Stimulated activated naive CD8-positive, alpha-beta T cell treated with anti-CD3 and anti-CD28 coated beads, Interleukin-15, amount 100 ng/mL, for 72 hours (primary cell): ENCODE results near the gene ZNF775.

ENCODE experiments used
- ATAC-seq: fragments of 150-1000 bp; cut with Tn5 transposase; 2 replicates; pipeline ENCODE4 v1.10.0; 2021; ENCODE audit warnings: mild to moderate bottlenecking, moderate library complexity
- DNase-seq, 2 donors: peaks; one replicate each; pipeline ENCODE4 v3.0.0; 2021 to 2022
- H3K27ac Mint-ChIP-seq, 2 donors: one replicate each; pipeline ENCODE4 v1.8.0; 2022; ENCODE audit warnings: mild to moderate bottlenecking in 2 of 2, mixed read lengths in 2 of 2, moderate library complexity in 2 of 2
- H3K27me3 Mint-ChIP-seq: one replicate; pipeline ENCODE4 v1.8.0; 2022; ENCODE audit warnings: mixed read lengths
- H3K4me1 Mint-ChIP-seq: one replicate; pipeline ENCODE4 v1.8.0; 2022; ENCODE audit warnings: mild to moderate bottlenecking, mixed read lengths
- H3K4me3 Mint-ChIP-seq, 2 donors: one replicate each; pipeline ENCODE4 v1.8.0; 2022; ENCODE audit warnings: mild to moderate bottlenecking in 2 of 2, mixed read lengths in 2 of 2, moderate library complexity in 1 of 2
- H3K9me3 Mint-ChIP-seq, 2 donors: one replicate each; pipeline ENCODE4 v1.8.0; 2022; ENCODE audit warnings: mixed read lengths in 2 of 2

Gene ZNF775

GRCh38 chr7:150405584-150406311, 26.6 kb downstream of the ZNF775 start:
- Mint-ChIP-seq H3K4me1 (peaks cover 68% of the 10 kb centered on the region), H3K9me3 (no peaks in the 10 kb centered on the region), H3K27ac (peak overlapping the region; percentile 92), H3K4me3 (peak overlapping the region; percentile 84 to 96), H3K27me3 (no peaks in the 10 kb centered on the region)
- DNase-seq: peak; percentile 55 to 60
- ATAC-seq: peak; percentile 39

GRCh38 chr7:150406312-150406566, 27.1 kb downstream of the ZNF775 start:
- peak overlapping the region; percentile 92 for H3K27ac Mint-ChIP-seq
- ATAC-seq (no peak), DNase-seq (no peak)

GRCh38 chr7:150406567-150407421, 27.7 kb downstream of the ZNF775 start:
- ATAC-seq: peak; percentile 67
- H3K4me3 Mint-ChIP-seq: peak overlapping the region; percentile 84 to 96
- H3K27me3 Mint-ChIP-seq: no peaks in the 10 kb centered on the region
- H3K9me3 Mint-ChIP-seq: no peaks in the 10 kb centered on the region
- peak overlapping the region; percentile 92 for H3K27ac Mint-ChIP-seq
- peak; percentile 36 to 50 for DNase-seq
- peaks cover 58% of the 10 kb centered on the region for H3K4me1 Mint-ChIP-seq

More at GRCh38 chr7:150406312-150406566, 27.1 kb downstream of the ZNF775 start:
- peak overlapping the region; percentile 84 to 96 for H3K4me3 Mint-ChIP-seq
- no peaks in the 10 kb centered on the region for H3K27me3 Mint-ChIP-seq
- peaks cover 63% of the 10 kb centered on the region for H3K4me1 Mint-ChIP-seq
- no peaks in the 10 kb centered on the region for H3K9me3 Mint-ChIP-seq

GRCh38 chr7:150407588-150408392, 28.7 kb downstream of the ZNF775 start:
- Mint-ChIP-seq H3K27ac (no peak overlapping the region), H3K9me3 (no peaks in the 10 kb centered on the region), H3K27me3 (no peaks in the 10 kb centered on the region), H3K4me3 (no peak overlapping the region), H3K4me1 (peaks cover 48% of the 10 kb centered on the region)
- ATAC-seq (no peak), DNase-seq (no peak)

GRCh38 chr7:150408393-150409299, 29.5 kb downstream of the ZNF775 start:
- no peak for ATAC-seq
- H3K27ac Mint-ChIP-seq: peak overlapping the region; percentile 12 to 69
- DNase-seq: no peak
- peaks cover 39% of the 10 kb centered on the region for H3K4me1 Mint-ChIP-seq
- H3K27me3 Mint-ChIP-seq: no peaks in the 10 kb centered on the region
- H3K4me3 Mint-ChIP-seq: no peak overlapping the region
- H3K9me3 Mint-ChIP-seq: no peaks in the 10 kb centered on the region

- no peak for ATAC-seq
- H3K27ac Mint-ChIP-seq: peak overlapping the region in 1 of 2 donors; percentile 69
- no peaks in the 10 kb centered on the region for H3K9me3 Mint-ChIP-seq
- H3K27me3 Mint-ChIP-seq: no peaks in the 10 kb centered on the region
- H3K4me3 Mint-ChIP-seq: no peak overlapping the region
- DNase-seq: no peak
- H3K4me1 Mint-ChIP-seq: peaks cover 33% of the 10 kb centered on the region
These were observed 30.3 kb downstream of the ZNF775 start for GRCh38 chr7:150409300-150410030.

- no peaks in the 10 kb centered on the region for H3K9me3 Mint-ChIP-seq
- no peak overlapping the region for H3K27ac Mint-ChIP-seq
These were observed 31.0 kb downstream of the ZNF775 start for GRCh38 chr7:150410131-150410530.

GRCh38 chr7:150410680-150411346, 31.7 kb downstream of the ZNF775 start:
- no peak overlapping the region for H3K4me3 Mint-ChIP-seq
- DNase-seq (no peak), ATAC-seq (no peak)
- H3K27me3 Mint-ChIP-seq: no peaks in the 10 kb centered on the region
- H3K9me3 Mint-ChIP-seq: no peaks in the 10 kb centered on the region
- peak overlapping the region in 1 of 2 donors; percentile 52 for H3K27ac Mint-ChIP-seq
- H3K4me1 Mint-ChIP-seq: peaks cover 30% of the 10 kb centered on the region

More at GRCh38 chr7:150410131-150410530, 31.0 kb downstream of the ZNF775 start:
- no peak overlapping the region for H3K4me3 Mint-ChIP-seq
- no peaks in the 10 kb centered on the region for H3K27me3 Mint-ChIP-seq
- no peak for DNase-seq
- H3K4me1 Mint-ChIP-seq: peaks cover 34% of the 10 kb centered on the region
- no peak for ATAC-seq

GRCh38 chr7:150411606-150412005, 32.5 kb downstream of the ZNF775 start:
- no peak overlapping the region for H3K4me3 Mint-ChIP-seq
- no peaks in the 10 kb centered on the region for H3K9me3 Mint-ChIP-seq
- no peaks in the 10 kb centered on the region for H3K27me3 Mint-ChIP-seq
- peaks cover 22% of the 10 kb centered on the region for H3K4me1 Mint-ChIP-seq
- ATAC-seq: no peak
- peak overlapping the region in 1 of 2 donors; percentile 2 for H3K27ac Mint-ChIP-seq
- DNase-seq: no peak

GRCh38 chr7:150412016-150412415, 32.9 kb downstream of the ZNF775 start:
- Mint-ChIP-seq H3K27ac (no peak overlapping the region), H3K27me3 (no peaks in the 10 kb centered on the region), H3K4me3 (no peak overlapping the region), H3K9me3 (no peaks in the 10 kb centered on the region), H3K4me1 (peaks cover 18% of the 10 kb centered on the region)
- no peak for ATAC-seq
- DNase-seq: no peak

GRCh38 chr7:150412518-150413488, 33.7 kb downstream of the ZNF775 start:
- Mint-ChIP-seq H3K4me3 (no peak overlapping the region), H3K4me1 (peaks cover 14% of the 10 kb centered on the region), H3K27me3 (no peaks in the 10 kb centered on the region), H3K27ac (peak overlapping the region in 1 of 2 donors; percentile 77), H3K9me3 (no peaks in the 10 kb centered on the region)
- DNase-seq (no peak), ATAC-seq (no peak)

- H3K4me1 Mint-ChIP-seq: peaks cover 11% of the 10 kb centered on the region
- H3K9me3 Mint-ChIP-seq: no peaks in the 10 kb centered on the region
- DNase-seq (no peak), ATAC-seq (no peak)
- H3K4me3 Mint-ChIP-seq: no peak overlapping the region
- no peaks in the 10 kb centered on the region for H3K27me3 Mint-ChIP-seq
- no peak overlapping the region for H3K27ac Mint-ChIP-seq
These were observed 34.5 kb downstream of the ZNF775 start for GRCh38 chr7:150413640-150414081.
